ENCODE data around the gene NAV2.

- TF ChIP-seq POLR2A (IDR thresholded peaks at IDR 0.05; ENCODE audit: extremely low read depth, insufficient read length) (no peak), MAX (IDR thresholded peaks at IDR 0.05; ENCODE audit: low read depth, low read length) (no peak)
- TF ChIP-seq, protein P1, sequence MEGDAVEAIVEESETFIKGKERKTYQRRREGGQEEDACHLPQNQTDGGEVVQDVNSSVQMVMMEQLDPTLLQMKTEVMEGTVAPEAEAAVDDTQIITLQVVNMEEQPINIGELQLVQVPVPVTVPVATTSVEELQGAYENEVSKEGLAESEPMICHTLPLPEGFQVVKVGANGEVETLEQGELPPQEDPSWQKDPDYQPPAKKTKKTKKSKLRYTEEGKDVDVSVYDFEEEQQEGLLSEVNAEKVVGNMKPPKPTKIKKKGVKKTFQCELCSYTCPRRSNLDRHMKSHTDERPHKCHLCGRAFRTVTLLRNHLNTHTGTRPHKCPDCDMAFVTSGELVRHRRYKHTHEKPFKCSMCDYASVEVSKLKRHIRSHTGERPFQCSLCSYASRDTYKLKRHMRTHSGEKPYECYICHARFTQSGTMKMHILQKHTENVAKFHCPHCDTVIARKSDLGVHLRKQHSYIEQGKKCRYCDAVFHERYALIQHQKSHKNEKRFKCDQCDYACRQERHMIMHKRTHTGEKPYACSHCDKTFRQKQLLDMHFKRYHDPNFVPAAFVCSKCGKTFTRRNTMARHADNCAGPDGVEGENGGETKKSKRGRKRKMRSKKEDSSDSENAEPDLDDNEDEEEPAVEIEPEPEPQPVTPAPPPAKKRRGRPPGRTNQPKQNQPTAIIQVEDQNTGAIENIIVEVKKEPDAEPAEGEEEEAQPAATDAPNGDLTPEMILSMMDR (IDR thresholded peaks at IDR 0.05; ENCODE audit: low read depth, low read length), result no peak
Measured at GRCh38 chr11:19977941-19978340, 265.3 kb downstream of the NAV2 start.

All from NB4 (cell line).